H9 (cell line): ENCODE results near the gene NLGN3. TPM values are rescaled to one million over a fixed set of nuclear protein-coding genes. Genes with fewer than 3 reads are reported as not detected.

ENCODE experiments used
- DNase-seq: peaks from one replicate; pipeline ENCODE4 v3.0.0-alpha.2; 2017
- H2AFZ ChIP-seq: one replicate; pipeline ENCODE4 v1.6.1; 2013; ENCODE audit warnings: mild to moderate bottlenecking, low read length, control low read depth, moderate library complexity
- H2AK5ac ChIP-seq: 2 replicates; pipeline ENCODE4 v1.6.1; 2013; ENCODE audit warnings: low read length, control low read depth, mixed read lengths; ENCODE audit not compliant: insufficient read length
- H2BK120ac ChIP-seq: one replicate; pipeline ENCODE4 v1.6.1; 2013; ENCODE audit warnings: low read depth, mild to moderate bottlenecking, low read length, control low read depth, inconsistent platforms; ENCODE audit not compliant: poor library complexity, severe bottlenecking
- H2BK12ac ChIP-seq: 2 replicates; pipeline ENCODE4 v1.6.1; 2013; ENCODE audit warnings: low read length, control low read depth, mixed read lengths, low read depth; ENCODE audit not compliant: insufficient read length
- H2BK15ac ChIP-seq: 2 replicates; pipeline ENCODE4 v1.6.1; 2013; ENCODE audit warnings: low read depth, low read length, control low read depth
- H2BK20ac ChIP-seq: one replicate; pipeline ENCODE4 v1.6.1; 2013; ENCODE audit warnings: low read depth, mild to moderate bottlenecking, low read length, control low read depth, inconsistent platforms; ENCODE audit not compliant: poor library complexity, severe bottlenecking
- H2BK5ac ChIP-seq: 2 replicates; pipeline ENCODE4 v1.6.1; 2013; ENCODE audit warnings: low read length, control low read depth, mixed read lengths; ENCODE audit not compliant: insufficient read length
- H3K14ac ChIP-seq: 2 replicates; pipeline ENCODE4 v1.6.1; 2013; ENCODE audit warnings: low read length, control low read depth; ENCODE audit not compliant: insufficient read depth
- H3K18ac ChIP-seq: 2 replicates; pipeline ENCODE4 v1.6.1; 2013; ENCODE audit warnings: low read depth, mild to moderate bottlenecking, mixed read lengths, low read length, control low read depth; ENCODE audit not compliant: insufficient read length
- H3K23ac ChIP-seq: 2 replicates; pipeline ENCODE4 v1.6.1; 2013; ENCODE audit warnings: low read length, control low read depth, mixed read lengths, low read depth; ENCODE audit not compliant: insufficient read length
- H3K23me2 ChIP-seq: 2 replicates; pipeline ENCODE4 v1.6.1; 2013; ENCODE audit warnings: low read depth, mild to moderate bottlenecking, mixed read lengths, low read length, control low read depth; ENCODE audit not compliant: insufficient read length, poor library complexity, severe bottlenecking
- H3K27ac ChIP-seq: 2 replicates; pipeline ENCODE4 v1.5.1; 2013; ENCODE audit warnings: low read length, control low read depth, mixed read lengths, low read depth; ENCODE audit not compliant: insufficient read length
- H3K27me3 ChIP-seq: 2 replicates; pipeline ENCODE4 v1.6.1; 2013; ENCODE audit warnings: low read length, control low read depth, inconsistent platforms; ENCODE audit not compliant: insufficient read depth
- H3K4ac ChIP-seq: 2 replicates; pipeline ENCODE4 v1.6.1; 2013; ENCODE audit warnings: low read depth, mild to moderate bottlenecking, control low read depth, inconsistent platforms, low read length, moderate library complexity
- H3K4me1 ChIP-seq: 2 replicates; pipeline ENCODE4 v1.6.1; 2013; ENCODE audit warnings: low read length, control low read depth, inconsistent platforms; ENCODE audit not compliant: insufficient read depth
- H3K4me2 ChIP-seq: 2 replicates; pipeline ENCODE4 v1.6.1; 2013; ENCODE audit warnings: low read length, control low read depth, mixed read lengths; ENCODE audit not compliant: insufficient read length, insufficient read depth
- H3K56ac ChIP-seq: 2 replicates; pipeline ENCODE4 v1.6.1; 2013; ENCODE audit warnings: low read depth, mild to moderate bottlenecking, mixed read lengths, low read length, control low read depth; ENCODE audit not compliant: insufficient read length
- H3K79me1 ChIP-seq: 2 replicates; pipeline ENCODE4 v1.6.1; 2013; ENCODE audit warnings: low read depth, mild to moderate bottlenecking, moderate library complexity, low read length, control low read depth, inconsistent platforms; ENCODE audit not compliant: insufficient read depth, poor library complexity, severe bottlenecking
- H3K79me2 ChIP-seq: 2 replicates; pipeline ENCODE4 v1.6.1; 2013; ENCODE audit warnings: low read length, control low read depth, inconsistent platforms; ENCODE audit not compliant: insufficient read depth
- H3K9ac ChIP-seq: 2 replicates; pipeline ENCODE4 v1.6.1; 2013; ENCODE audit warnings: low read length, control low read depth, mixed read lengths; ENCODE audit not compliant: insufficient read length; ENCODE audit errors: extremely low read depth
- H3K9me3 ChIP-seq: one replicate; pipeline ENCODE4 v1.6.1; 2013; ENCODE audit warnings: low read depth, low read length, inconsistent platforms; ENCODE audit not compliant: control insufficient read depth
- H3T11ph ChIP-seq: one replicate; pipeline ENCODE4 v1.6.1; 2013; ENCODE audit warnings: mild to moderate bottlenecking, low read length, control low read depth, inconsistent platforms
- H4K20me1 ChIP-seq: one replicate; pipeline ENCODE4 v1.6.1; 2013; ENCODE audit not compliant: control insufficient read depth, insufficient read length, insufficient read depth
- H4K5ac ChIP-seq: 2 replicates; pipeline ENCODE4 v1.6.1; 2013; ENCODE audit warnings: low read depth, mild to moderate bottlenecking, mixed read lengths, low read length, control low read depth; ENCODE audit not compliant: insufficient read length
- H4K8ac ChIP-seq: replicated peaks from 2 replicates; pipeline ENCODE4 v1.6.1; 2013; ENCODE audit warnings: low read length, control low read depth, mixed read lengths, low read depth; ENCODE audit not compliant: insufficient read length
- H4K91ac ChIP-seq: 2 replicates; pipeline ENCODE4 v1.6.1; 2013; ENCODE audit warnings: low read depth, mild to moderate bottlenecking, moderate library complexity, mixed read lengths, low read length, control low read depth; ENCODE audit not compliant: insufficient read length
- H3K27ac Mint-ChIP-seq, 3 experiments: 2 replicates in 2 of 3; 3 replicates in 1 of 3; pipeline ENCODE4 v1.8.0; 2020 to 2021; ENCODE audit warnings: mixed read lengths in 3 of 3, mild to moderate bottlenecking in 1 of 3, moderate library complexity in 1 of 3
- H3K27me3 Mint-ChIP-seq: 2 replicates; pipeline ENCODE4 v1.8.0; 2021; ENCODE audit warnings: low read depth, mild to moderate bottlenecking, moderate library complexity, mixed read lengths
- H3K36me3 Mint-ChIP-seq, 3 experiments: 2 replicates in 2 of 3; 3 replicates in 1 of 3; pipeline ENCODE4 v1.8.0; 2020 to 2021; ENCODE audit warnings: low read depth in 3 of 3, mixed read lengths in 3 of 3; ENCODE audit not compliant: insufficient read depth in 1 of 3
- H3K4me1 Mint-ChIP-seq, 2 experiments: 2 replicates each; pipeline ENCODE4 v1.8.0; 2020; ENCODE audit warnings: mixed read lengths in 2 of 2
- H3K4me3 Mint-ChIP-seq, 2 experiments: 2 replicates in 1 of 2; 3 replicates in 1 of 2; pipeline ENCODE4 v1.8.0; 2020 to 2021; ENCODE audit warnings: mild to moderate bottlenecking in 2 of 2, mixed read lengths in 2 of 2, moderate library complexity in 1 of 2
- H3K9me3 Mint-ChIP-seq, 2 experiments: 2 replicates in 1 of 2; 3 replicates in 1 of 2; pipeline ENCODE4 v1.8.0; 2020; ENCODE audit warnings: mild to moderate bottlenecking in 2 of 2, mixed read lengths in 2 of 2, moderate library complexity in 1 of 2
- WGBS: extraction: QIAGEN DNeasy Blood & Tissue Kit; methylation state at CpG from one replicate; pipeline ENCODE4 v1.1.7; 2013; ENCODE audit warnings: missing lambda C conversion rate, low lambda C conversion rate, mixed read lengths; ENCODE audit not compliant: insufficient read length; ENCODE audit errors: extremely low coverage; 5-methylcytosine and 5-hydroxymethylcytosine counted together
- total RNA-seq: library from RNA; stranded (reverse); gene quantifications from 2 replicates; pipeline ENCODE4 v1.2.1, GENCODE V29; 2021
- TF ChIP-seq, protein P1 (sequence below): fragments of 200-600 bp; sonication (generic); conservative IDR thresholded peaks from 3 replicates; pipeline ENCODE4 v1.8.0; 2021; ENCODE audit warnings: antibody characterized with exemption, mild to moderate bottlenecking

Gene NLGN3
- total RNA-seq, 1 experiment from 2014 or later: 3.6 TPM

DNA sequence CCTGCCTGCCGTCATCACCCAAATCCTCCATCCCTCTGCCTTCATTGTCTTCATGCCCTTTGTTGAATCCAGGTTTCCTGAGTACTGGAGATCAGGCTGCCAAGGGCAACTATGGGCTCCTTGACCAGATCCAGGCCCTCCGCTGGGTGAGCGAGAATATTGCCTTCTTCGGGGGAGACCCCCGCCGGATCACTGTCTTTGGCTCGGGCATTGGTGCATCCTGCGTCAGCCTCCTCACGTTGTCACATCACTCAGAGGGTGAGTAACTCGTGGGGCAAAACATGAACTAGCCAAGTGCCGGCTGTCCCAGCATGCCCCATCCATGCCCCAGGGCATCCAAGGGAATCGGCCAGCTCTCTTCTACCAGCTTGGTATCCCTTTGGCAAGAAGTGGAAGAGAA lies 19.4 kb downstream of the NLGN3 start:
- Histone ChIP-seq H3K23ac (no peak overlapping the region), H3K79me2 (no peaks in the 10 kb centered on the region), H3K56ac (no peak overlapping the region), H3K9ac (no peak overlapping the region), H4K20me1 (no peaks in the 10 kb centered on the region), H3T11ph (no peak overlapping the region), H2AK5ac (no peak overlapping the region), H4K91ac (no peak overlapping the region), H3K4me2 (no peak overlapping the region), H3K4me1 (no peaks in the 10 kb centered on the region), H2AFZ (no peak overlapping the region), H3K79me1 (no peaks in the 10 kb centered on the region), H3K14ac (no peak overlapping the region), H2BK5ac (no peak overlapping the region), H2BK15ac (no peak overlapping the region), H3K18ac (no peak overlapping the region), H3K27ac (no peak overlapping the region), H2BK120ac (no peak overlapping the region), H2BK20ac (no peak overlapping the region), H2BK12ac (no peak overlapping the region), H3K27me3 (no peaks in the 10 kb centered on the region), H3K9me3 (peaks cover 42% of the 10 kb centered on the region), H4K5ac (no peak overlapping the region), H4K8ac (no peak overlapping the region), H3K23me2 (no peaks in the 10 kb centered on the region), H3K4ac (no peak overlapping the region)
- no CpG with 5 or more reads among the region's 12 CpGs for WGBS
- TF ChIP-seq, protein P1, sequence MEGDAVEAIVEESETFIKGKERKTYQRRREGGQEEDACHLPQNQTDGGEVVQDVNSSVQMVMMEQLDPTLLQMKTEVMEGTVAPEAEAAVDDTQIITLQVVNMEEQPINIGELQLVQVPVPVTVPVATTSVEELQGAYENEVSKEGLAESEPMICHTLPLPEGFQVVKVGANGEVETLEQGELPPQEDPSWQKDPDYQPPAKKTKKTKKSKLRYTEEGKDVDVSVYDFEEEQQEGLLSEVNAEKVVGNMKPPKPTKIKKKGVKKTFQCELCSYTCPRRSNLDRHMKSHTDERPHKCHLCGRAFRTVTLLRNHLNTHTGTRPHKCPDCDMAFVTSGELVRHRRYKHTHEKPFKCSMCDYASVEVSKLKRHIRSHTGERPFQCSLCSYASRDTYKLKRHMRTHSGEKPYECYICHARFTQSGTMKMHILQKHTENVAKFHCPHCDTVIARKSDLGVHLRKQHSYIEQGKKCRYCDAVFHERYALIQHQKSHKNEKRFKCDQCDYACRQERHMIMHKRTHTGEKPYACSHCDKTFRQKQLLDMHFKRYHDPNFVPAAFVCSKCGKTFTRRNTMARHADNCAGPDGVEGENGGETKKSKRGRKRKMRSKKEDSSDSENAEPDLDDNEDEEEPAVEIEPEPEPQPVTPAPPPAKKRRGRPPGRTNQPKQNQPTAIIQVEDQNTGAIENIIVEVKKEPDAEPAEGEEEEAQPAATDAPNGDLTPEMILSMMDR: no peak
- Mint-ChIP-seq H3K36me3 (peaks cover 7 to 24% (median 9%) of the 10 kb centered on the region in 3 experiments), H3K27me3 (peaks cover 4% of the 10 kb centered on the region), H3K9me3 (peaks cover 69 to 79% of the 10 kb centered on the region in 2 experiments), H3K4me1 (peaks cover 9 to 12% of the 10 kb centered on the region in 2 experiments; a peak in 3 of 4 replicates), H3K27ac (no peak overlapping the region), H3K4me3 (no peak overlapping the region)
- no peak for DNase-seq
